IPS-20b (cell line): ENCODE measurements around the gene DHX8.
"Not testable (repeated sequence)": the region's sequence is repeated elsewhere in the genome, so short reads cannot be mapped to it uniquely, and the experiment has no call there.

Experiments
- H3K27ac ChIP-seq: one replicate; pipeline ENCODE4 v1.5.1; 2013; ENCODE audit warnings: low read length
- H3K27me3 ChIP-seq: 2 replicates; pipeline ENCODE4 v1.6.1; 2013; ENCODE audit warnings: mild to moderate bottlenecking, low read length, inconsistent platforms; ENCODE audit not compliant: insufficient read depth
- H3K36me3 ChIP-seq: 2 replicates; pipeline ENCODE4 v1.6.1; 2013; ENCODE audit warnings: low read depth, mild to moderate bottlenecking, inconsistent platforms, low read length, moderate library complexity; ENCODE audit not compliant: insufficient read depth
- H3K4me1 ChIP-seq: 2 replicates; pipeline ENCODE4 v1.6.1; 2013; ENCODE audit warnings: mild to moderate bottlenecking, control low read depth, inconsistent platforms, low read length, moderate library complexity; ENCODE audit not compliant: insufficient read depth
- H3K4me3 ChIP-seq: 2 replicates; pipeline ENCODE4 v1.5.1; 2013; ENCODE audit warnings: mild to moderate bottlenecking, low read length, inconsistent platforms
- H3K9ac ChIP-seq: 2 replicates; pipeline ENCODE4 v1.6.1; 2013; ENCODE audit warnings: low read depth, mild to moderate bottlenecking, inconsistent platforms, low read length, moderate library complexity
- H3K9me3 ChIP-seq: 2 replicates; pipeline ENCODE4 v1.6.1; 2013; ENCODE audit warnings: mild to moderate bottlenecking, low read depth, low read length, inconsistent platforms; ENCODE audit not compliant: insufficient read depth

Gene DHX8

DNA sequence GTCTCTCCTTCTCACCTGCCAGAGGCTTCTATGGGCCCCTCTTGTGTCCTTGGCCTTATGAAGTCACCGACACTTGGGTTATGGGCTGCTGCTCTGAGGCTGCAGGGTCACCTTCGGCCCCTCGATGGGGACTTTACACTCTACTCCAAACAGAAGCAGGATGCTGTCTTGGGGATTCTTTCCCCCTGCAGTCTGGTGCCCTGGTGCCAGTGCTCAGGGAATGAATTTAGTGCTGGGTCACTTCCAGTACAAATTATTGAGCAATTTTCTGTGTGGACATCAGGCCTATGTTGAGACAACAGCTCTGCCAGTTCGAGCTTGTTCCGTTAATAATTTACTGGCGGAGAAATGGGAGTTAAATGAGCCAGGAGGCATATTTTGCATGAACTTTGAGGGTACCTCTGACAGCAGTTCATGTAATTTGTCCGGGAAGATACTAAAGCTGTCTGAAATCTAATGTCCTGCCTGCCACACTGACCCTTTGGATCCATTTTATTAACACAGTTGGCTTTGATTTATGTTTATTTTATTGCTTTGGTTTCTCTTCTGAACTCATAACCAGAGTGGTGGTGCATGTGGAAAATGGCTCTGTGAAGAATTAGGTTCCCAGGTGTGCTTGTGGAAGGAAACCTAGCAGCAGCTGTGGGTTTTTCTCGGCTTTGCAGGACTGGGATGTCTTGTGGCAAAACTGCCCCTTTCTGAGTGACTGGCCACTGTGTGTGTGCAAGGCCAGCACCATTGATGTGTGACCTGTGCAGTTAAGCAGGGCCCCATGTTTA is 34.1 kb upstream of the DHX8 start:
- Histone ChIP-seq H3K4me3 (no peak overlapping the region), H3K4me1 (no peaks in the 10 kb centered on the region), H3K27ac (no peak overlapping the region), H3K36me3 (no peaks in the 10 kb centered on the region), H3K27me3 (no peaks in the 10 kb centered on the region), H3K9me3 (no peaks in the 10 kb centered on the region), H3K9ac (no peak overlapping the region; the same call in 1 of the 2 replicates)

DNA sequence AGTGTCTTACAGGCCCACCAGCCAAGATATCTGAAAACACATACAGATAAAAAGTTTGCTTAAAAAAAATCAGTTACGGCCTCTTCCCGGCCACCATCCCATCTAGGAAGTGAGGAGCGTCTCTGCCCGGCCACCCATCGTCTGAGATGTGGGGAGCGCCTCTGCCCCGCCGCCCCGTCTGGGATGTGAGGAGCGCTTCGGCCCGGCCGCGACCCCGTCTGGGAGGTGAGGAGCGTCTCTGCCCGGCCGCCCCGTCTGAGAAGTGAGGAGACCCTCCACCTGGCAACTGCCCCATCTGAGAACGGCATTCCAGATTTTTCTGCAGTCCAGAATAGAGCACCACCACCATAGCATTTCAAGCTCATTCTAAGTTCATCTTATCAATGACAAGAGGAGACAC is 33.0 kb upstream of the DHX8 start:
- not testable (repeated sequence) for H3K36me3 ChIP-seq, H3K4me3 ChIP-seq, H3K4me1 ChIP-seq, H3K9ac ChIP-seq, H3K27me3 ChIP-seq, H3K9me3 ChIP-seq, H3K27ac ChIP-seq

DNA sequence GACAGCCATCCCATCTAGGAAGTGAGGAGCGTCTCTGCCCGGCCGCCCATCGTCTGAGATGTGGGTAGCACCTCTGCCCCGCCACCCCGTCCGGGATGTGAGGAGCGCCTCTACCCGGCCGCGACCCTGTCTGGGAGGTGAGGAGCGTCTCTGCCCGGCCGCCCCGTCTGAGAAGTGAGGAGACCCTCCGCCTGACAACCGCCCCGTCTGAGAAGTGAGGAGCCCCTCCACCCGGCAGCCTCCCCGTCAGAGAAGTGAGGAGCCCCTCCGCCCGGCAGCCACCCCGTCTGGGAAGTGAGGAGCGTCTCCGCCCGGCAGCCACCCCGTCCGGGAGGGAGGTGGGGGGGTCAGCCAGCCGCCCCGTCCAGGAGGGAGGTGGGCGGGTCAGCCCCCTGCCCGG is 32.0 kb upstream of the DHX8 start:
- not testable (repeated sequence) for H3K4me1 ChIP-seq, H3K4me3 ChIP-seq, H3K27ac ChIP-seq, H3K9ac ChIP-seq, H3K36me3 ChIP-seq, H3K27me3 ChIP-seq, H3K9me3 ChIP-seq

DNA sequence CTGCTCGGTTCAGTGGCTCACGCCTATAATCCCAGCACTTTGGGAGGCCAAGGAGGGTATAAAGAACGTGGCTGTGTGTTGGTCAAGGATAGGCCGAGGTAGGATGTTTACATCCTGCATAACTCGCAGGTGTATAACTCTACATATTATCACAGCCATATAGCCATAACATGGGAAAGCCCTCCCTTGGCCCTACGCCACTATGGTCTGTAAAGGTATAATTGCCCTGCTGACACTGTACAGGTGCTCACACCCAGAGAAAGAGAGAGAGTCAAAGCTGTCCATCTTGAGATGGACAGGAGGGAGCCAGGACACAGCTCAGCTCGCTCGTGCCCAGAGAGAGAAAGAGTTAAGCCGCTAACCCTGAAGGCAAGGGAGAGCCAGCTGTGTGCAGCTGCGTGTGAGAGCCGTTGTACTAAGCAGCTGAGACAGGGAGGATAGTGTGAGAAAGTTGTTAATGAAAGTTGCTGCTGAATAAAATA is 30.4 kb upstream of the DHX8 start:
- Histone ChIP-seq H3K27me3 (no peaks in the 10 kb centered on the region), H3K4me3 (no peak overlapping the region), H3K36me3 (no peaks in the 10 kb centered on the region), H3K9me3 (no peaks in the 10 kb centered on the region), H3K4me1 (no peaks in the 10 kb centered on the region), H3K9ac (no peak overlapping the region), H3K27ac (no peak overlapping the region)

DNA sequence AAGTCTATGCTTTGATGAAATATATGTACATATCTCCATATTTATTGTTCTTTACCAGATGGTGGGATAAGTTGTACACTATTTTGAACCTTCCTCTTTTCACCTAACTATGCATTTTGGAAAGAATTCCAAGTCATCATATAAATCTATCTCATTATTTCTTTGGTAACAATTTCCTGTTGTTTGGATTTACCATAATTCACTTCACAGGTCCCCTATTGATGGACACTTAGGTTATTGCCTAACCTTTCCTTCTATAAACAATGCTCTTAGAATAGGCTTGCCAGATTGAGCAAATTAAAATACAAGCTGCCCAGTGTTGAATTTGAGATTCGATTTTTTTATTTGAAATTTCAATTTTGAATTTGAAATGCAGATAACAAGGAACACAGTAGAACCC is 28.9 kb upstream of the DHX8 start:
- no peaks in the 10 kb centered on the region for H3K4me1 ChIP-seq
- H3K9me3 ChIP-seq: no peaks in the 10 kb centered on the region
- H3K9ac ChIP-seq: no peak overlapping the region

DNA sequence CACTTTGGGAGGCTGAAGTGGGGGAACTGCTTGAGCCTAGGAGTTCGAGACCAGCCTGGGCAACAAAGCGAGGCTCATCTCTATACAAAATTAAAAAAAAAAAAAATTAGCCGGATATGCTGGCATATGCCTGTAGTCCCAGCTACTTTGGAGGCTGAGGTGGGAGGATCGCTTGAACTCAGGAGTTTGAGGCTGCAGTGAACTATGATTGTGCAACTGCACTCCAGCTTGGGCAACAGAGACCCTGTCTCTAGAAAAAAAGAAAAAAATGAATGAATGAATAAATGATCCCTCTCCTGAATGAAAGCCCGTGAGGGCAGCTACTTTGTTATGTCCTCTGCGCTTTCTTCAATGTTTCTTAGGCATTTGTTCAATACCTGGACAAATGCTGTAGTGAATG is 27.7 kb upstream of the DHX8 start:
- Histone ChIP-seq H3K4me3 (no peak overlapping the region), H3K9ac (no peak overlapping the region), H3K27me3 (no peaks in the 10 kb centered on the region), H3K27ac (no peak overlapping the region), H3K9me3 (no peaks in the 10 kb centered on the region), H3K36me3 (no peaks in the 10 kb centered on the region), H3K4me1 (no peaks in the 10 kb centered on the region)

More for the DNA sequence above, 28.9 kb upstream of the DHX8 start:
- H3K27ac ChIP-seq: no peak overlapping the region
- H3K4me3 ChIP-seq: no peak overlapping the region
- no peaks in the 10 kb centered on the region for H3K36me3 ChIP-seq
- H3K27me3 ChIP-seq: no peaks in the 10 kb centered on the region

DNA sequence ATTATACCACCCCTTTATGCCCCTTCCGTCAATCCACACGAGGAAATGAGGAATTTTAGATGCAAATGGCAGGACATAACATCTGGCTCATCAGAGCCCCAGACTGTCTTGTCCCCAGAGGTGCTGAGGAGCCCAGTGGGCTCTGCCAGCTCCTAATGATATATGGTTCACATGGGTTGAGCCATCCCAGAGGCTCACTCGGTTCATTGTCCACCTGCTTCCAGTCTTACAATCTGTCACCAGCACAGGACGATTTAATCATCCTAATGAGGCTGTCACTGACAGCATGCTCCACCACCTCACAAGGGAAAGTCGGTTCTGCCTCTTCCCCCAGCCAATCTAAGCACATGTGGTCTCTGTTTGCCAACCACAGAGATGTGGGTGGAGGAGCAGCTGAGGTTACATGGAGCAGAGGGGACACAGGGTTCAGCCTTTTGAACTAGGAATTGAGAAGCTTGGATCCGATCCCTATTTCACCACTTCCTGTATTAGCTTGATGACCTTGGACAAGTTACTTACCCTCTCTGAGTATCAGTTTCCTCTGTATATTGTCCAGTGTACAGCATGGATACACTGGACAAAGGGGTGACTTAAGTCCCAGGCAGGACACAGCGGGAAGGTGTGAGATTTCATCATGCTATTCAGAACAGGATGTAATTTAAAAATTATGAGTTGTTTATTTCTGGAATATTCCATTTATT is 27.0 kb upstream of the DHX8 start:
- H3K36me3 ChIP-seq: no peaks in the 10 kb centered on the region
- no peaks in the 10 kb centered on the region for H3K27me3 ChIP-seq
- H3K9ac ChIP-seq: no peak overlapping the region
- H3K9me3 ChIP-seq: no peaks in the 10 kb centered on the region
- H3K4me1 ChIP-seq: no peaks in the 10 kb centered on the region
- no peak overlapping the region for H3K27ac ChIP-seq
- H3K4me3 ChIP-seq: no peak overlapping the region

DNA sequence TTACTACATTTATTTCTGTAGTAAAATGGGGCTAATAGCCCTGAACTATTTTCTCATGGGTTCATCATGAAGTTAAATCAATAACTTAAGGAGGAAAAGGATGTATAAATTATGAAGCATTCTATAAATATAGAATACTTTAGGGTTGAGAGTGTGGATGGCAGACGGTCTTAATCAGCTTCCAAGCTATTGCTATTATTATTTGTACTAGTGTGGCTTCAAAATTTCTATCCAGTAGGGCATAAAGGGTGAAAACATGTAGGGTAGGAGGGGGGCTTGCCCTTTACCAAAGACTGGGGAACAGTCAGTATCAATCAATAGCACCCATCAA is 26.4 kb upstream of the DHX8 start:
- no peak overlapping the region for H3K4me3 ChIP-seq
- H3K9me3 ChIP-seq: no peaks in the 10 kb centered on the region
- H3K27me3 ChIP-seq: no peaks in the 10 kb centered on the region
- no peaks in the 10 kb centered on the region for H3K36me3 ChIP-seq
- H3K4me1 ChIP-seq: no peaks in the 10 kb centered on the region
- H3K27ac ChIP-seq: no peak overlapping the region
- H3K9ac ChIP-seq: no peak overlapping the region

DNA sequence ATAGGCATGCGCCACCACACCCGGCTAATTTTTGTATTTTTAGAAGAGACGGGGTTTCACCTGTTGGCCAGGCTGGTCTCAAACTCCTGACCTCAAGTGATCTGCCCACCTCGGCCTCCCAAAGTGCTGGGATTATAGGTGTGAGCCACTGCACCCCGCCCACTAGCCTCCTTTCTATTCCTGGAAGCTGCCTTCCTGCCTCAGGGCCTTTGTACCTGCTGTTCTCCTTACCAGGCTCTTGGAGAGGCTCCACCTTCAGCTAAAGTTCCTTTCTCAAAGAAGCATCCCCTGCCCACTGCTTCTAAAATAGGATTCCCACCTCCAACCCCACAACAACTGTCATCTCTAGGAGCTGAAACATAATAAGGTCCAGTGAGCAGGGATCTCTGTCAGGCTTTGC is 23.9 kb upstream of the DHX8 start:
- not testable (repeated sequence) for H3K4me1 ChIP-seq, H3K9me3 ChIP-seq, H3K27ac ChIP-seq, H3K9ac ChIP-seq, H3K27me3 ChIP-seq, H3K36me3 ChIP-seq, H3K4me3 ChIP-seq

DNA sequence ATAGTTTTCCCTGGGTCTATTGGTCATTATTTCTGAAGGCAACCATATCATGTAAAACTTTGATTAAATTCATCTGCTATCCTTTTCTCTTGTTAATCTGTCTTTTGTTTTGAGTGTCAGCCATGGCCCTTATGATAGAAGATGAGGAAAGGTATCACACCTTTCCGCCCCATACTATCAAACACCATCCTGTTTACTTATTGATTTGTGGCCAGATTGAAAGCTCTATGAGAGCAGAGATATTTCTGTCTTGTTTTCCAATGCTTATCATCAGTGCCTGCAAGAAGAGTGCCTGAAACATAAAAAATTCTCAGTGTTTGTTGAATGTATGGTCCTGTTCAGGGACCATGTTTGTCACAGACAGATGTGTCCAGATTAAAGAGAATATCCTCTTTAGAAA is 22.6 kb upstream of the DHX8 start:
- Histone ChIP-seq H3K4me1 (no peaks in the 10 kb centered on the region), H3K9me3 (no peaks in the 10 kb centered on the region), H3K36me3 (no peaks in the 10 kb centered on the region), H3K27ac (no peak overlapping the region), H3K9ac (no peak overlapping the region), H3K27me3 (no peaks in the 10 kb centered on the region), H3K4me3 (no peak overlapping the region)

DNA sequence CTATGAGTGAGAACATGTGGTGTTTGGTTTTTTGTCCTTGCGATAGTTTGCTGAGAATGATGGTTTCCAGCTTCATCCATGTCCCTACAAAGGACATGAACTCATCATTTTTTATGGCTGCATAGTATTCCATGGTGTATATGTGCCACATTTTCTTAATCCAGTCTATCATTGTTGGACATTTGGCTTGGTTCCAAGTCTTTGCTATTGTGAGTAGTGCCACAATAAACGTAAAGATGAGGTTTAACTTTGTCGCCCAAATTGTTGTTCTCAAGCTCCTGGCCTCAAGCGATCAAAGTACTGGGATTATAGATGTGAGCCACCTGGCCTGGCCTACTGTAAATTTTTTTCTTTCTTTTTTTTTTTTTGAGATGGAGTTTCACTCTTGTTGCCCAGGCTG is 21.2 kb upstream of the DHX8 start:
- not testable (repeated sequence) for H3K9me3 ChIP-seq, H3K4me3 ChIP-seq, H3K27ac ChIP-seq, H3K27me3 ChIP-seq, H3K4me1 ChIP-seq, H3K9ac ChIP-seq, H3K36me3 ChIP-seq

DNA sequence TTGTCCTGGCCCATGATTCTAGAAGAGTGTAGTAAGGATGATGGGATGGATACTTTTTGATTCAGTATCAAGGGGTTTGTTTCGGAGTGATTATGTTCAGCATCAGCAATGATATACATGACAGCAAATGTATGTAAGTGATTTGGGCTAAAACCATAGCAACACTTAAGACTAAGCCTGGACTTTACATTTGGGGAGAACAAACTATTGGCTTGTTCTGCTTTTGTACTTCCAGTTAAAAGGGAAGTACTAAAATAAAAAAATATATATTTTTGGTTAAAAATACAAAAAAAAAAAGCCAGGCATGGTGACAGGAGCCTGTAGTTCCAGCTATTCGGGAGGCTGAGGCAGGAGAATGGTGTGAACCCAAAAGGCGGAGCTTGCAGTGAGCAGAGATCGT is 20.5 kb upstream of the DHX8 start:
- Histone ChIP-seq H3K9ac (no peak overlapping the region), H3K27me3 (no peaks in the 10 kb centered on the region), H3K9me3 (no peaks in the 10 kb centered on the region), H3K4me1 (no peaks in the 10 kb centered on the region), H3K36me3 (no peaks in the 10 kb centered on the region), H3K27ac (no peak overlapping the region), H3K4me3 (no peak overlapping the region)
